AG09319 (cell line): Measurements from ENCODE around the gene MYO9B.
"Not testable (repeated sequence)": the region's sequence is repeated elsewhere in the genome, so short reads cannot be mapped to it uniquely, and the experiment has no call there.

Experiments used
- DNase-seq: peaks from one replicate; pipeline ENCODE4 v3.0.0-alpha.2; 2010; ENCODE audit warnings: low read depth; ENCODE audit errors: extremely low read depth
- TF ChIP-seq, protein P1 (sequence below): IDR thresholded peaks from 2 replicates; pipeline ENCODE4 v1.5.1; 2011; ENCODE audit warnings: low read depth, mild to moderate bottlenecking, inconsistent platforms, low read length, moderate library complexity

MYO9B gene

GRCh38 chr19:17104679-17105078, 29.1 kb downstream of the MYO9B start:
- no peak for DNase-seq
- TF ChIP-seq, protein P1, sequence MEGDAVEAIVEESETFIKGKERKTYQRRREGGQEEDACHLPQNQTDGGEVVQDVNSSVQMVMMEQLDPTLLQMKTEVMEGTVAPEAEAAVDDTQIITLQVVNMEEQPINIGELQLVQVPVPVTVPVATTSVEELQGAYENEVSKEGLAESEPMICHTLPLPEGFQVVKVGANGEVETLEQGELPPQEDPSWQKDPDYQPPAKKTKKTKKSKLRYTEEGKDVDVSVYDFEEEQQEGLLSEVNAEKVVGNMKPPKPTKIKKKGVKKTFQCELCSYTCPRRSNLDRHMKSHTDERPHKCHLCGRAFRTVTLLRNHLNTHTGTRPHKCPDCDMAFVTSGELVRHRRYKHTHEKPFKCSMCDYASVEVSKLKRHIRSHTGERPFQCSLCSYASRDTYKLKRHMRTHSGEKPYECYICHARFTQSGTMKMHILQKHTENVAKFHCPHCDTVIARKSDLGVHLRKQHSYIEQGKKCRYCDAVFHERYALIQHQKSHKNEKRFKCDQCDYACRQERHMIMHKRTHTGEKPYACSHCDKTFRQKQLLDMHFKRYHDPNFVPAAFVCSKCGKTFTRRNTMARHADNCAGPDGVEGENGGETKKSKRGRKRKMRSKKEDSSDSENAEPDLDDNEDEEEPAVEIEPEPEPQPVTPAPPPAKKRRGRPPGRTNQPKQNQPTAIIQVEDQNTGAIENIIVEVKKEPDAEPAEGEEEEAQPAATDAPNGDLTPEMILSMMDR, result no peak

DNA sequence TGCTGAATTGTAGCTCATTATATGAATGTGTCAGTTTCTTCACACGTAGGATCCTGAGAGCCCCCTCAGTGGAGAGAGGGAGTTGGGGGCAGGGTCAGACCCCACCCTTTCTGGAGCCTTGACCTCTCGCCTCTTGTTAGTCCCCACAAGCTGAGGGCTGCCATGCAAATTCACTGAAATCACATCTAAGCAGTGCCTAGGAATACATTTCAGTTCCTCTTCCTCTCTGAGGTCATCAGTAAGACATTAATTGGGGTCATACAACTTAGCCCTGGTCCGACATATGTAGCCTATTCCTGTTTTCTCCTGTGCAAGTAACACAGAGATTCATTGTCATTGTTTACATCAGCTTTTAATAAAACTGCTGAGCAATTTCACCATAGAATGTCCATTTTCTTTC, 30.0 kb downstream of the MYO9B start:
- no peak for DNase-seq
- TF ChIP-seq, protein P1, result no peak

- not testable (repeated sequence) for DNase-seq
These were observed 31.4 kb downstream of the MYO9B start for GRCh38 chr19:17106964-17107363.

DNA sequence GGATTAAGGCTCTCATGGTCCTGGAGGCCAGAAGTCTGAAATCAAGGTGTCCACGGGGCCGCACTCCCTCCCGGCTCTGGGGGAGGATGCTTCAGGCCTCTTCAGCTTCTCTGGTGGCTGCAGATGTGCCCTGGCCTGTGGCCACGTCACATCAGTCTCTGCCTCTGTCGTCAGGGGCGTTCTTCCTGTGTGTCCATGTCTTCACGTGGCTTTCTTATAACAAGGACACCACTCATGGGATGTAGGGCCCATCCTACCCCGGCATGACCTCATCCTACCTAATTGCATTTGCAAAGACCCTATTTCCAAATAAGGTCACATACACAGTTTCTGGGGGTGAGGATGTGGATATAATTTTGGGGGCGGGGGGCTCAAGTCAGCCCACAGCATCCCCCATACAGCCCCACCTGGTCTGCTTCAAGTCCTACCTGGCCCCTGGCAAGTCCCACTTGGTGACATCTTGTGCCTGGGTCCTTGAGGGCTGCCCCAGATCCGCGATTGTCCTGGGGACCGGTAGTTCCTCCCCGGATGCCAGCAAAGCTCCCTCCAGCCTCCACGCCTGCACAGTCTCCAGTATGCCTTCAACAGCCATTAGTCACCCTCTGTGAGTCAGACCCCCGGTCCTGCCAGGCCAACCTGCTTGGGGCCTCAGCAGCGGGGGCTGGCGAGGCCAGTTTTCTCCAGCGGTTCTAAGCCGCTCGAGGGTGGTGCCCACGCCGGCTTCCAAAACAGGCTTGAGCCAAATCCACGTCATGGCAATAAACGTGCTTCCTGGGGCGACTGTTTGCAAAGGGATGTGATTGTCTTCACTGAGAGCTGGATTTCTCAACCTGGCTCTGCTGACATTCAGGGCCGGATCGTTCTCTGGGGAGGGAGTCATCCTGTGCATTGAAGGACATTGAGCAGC, 32.2 kb downstream of the MYO9B start:
- peak; percentile 88 for DNase-seq
- TF ChIP-seq, protein P1, result no peak

- no peak for DNase-seq
- TF ChIP-seq, protein P1, result no peak
These were observed 32.8 kb downstream of the MYO9B start for GRCh38 chr19:17108453-17108784.

DNA sequence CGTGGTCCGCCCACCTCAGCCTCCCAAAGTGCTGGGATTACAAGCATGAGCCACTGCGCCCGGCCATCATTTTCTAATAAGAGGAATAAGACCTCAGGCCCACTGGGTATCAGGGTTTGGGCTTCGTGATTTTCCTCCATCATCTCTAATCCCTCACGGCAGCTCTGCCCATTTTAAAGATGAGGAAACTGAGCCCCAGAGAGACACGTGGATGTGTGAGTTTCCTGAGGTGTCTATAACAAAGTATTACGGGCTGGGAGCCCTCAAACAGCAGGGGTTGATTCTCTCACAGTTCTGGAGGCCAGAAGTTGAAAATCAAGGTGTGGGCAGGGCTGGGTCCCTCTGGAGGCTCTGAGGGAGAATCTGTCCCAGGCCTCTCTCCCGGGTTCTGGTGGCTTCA, 33.7 kb downstream of the MYO9B start:
- DNase-seq, result no peak
- TF ChIP-seq, protein P1, result no peak

- TF ChIP-seq, protein P1, result no peak
- no peak for DNase-seq
These were observed 34.5 kb downstream of the MYO9B start for GRCh38 chr19:17109962-17110598.
